GM12891 (cell line): ENCODE measurements around the gene GCK.

Experiments used
- DNase-seq: peaks from one replicate; pipeline ENCODE4 v3.0.0; 2011; ENCODE audit warnings: low spot score; ENCODE audit not compliant: insufficient read length
- FAIRE-seq: peaks from 2 replicates; lab custom pipeline; 2011; peaks lifted over from hg19 to GRCh38; lab: Jason Lieb, UNC
- PAX5 ChIP-seq: IDR thresholded peaks from 2 replicates; pipeline ENCODE4 v1.6.1; 2011; ENCODE audit warnings: low read length, moderate library complexity, mild to moderate bottlenecking; ENCODE audit not compliant: insufficient read depth, severe bottlenecking
- POLR2A ChIP-seq: IDR thresholded peaks from 2 replicates; pipeline ENCODE4 v1.6.1; 2011; ENCODE audit warnings: low read depth, low read length, control low read depth
- POLR2AphosphoS5 ChIP-seq: IDR thresholded peaks from 2 replicates; pipeline ENCODE4 v1.6.1; 2011; ENCODE audit warnings: low read depth, low read length, control low read depth
- POU2F2 ChIP-seq: IDR thresholded peaks from 2 replicates; pipeline ENCODE4 v1.6.1; 2011; ENCODE audit warnings: low read depth, mild to moderate bottlenecking, control low read depth, low read length, moderate library complexity
- SPI1 ChIP-seq: IDR thresholded peaks from 2 replicates; pipeline ENCODE4 v1.6.1; 2011; ENCODE audit warnings: low read depth, low read length, control low read depth
- TAF1 ChIP-seq: IDR thresholded peaks from 2 replicates; pipeline ENCODE4 v1.6.1; 2011; ENCODE audit warnings: low read depth, low read length, control low read depth

The GCK gene

DNA sequence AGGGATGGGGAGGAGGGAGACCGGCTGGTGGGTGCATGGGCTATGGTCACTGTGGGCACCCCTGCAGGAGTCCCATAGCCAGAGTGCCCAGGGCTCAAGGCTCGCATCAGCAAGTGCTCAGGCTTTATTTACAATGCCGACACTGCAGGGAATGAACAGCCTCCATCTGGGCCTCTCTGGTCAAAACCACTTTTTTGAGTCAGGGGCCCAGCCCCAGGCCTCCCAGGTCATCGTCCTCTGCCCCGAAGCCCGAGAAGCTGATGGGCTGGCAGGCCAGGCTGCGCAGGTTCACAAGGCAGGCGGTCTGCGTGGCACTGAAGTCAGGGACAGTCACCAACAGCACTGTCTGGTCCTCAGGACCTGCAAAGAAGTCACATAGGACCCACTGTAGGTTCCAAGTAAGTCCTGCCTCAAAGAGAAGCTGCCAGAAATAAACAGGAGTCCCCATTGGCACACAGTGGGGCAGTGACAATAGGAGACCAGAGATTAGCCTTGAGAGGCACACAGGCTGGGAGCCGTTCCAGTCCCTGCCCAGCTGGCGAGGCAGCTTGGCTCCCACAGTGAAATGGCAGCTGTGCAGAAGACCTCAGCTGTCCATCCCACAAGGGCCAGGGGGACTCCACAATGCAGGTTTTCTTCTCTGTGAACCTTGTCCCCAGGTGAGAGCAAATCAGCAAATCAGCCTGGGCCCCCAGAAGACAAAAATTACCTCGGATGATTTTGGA, 74.5 kb downstream of the GCK start:
- FAIRE-seq (no peak), DNase-seq (no peak)
- no peak for TF ChIP-seq SPI1
- no peak for TF ChIP-seq TAF1
- TF ChIP-seq PAX5, result no peak
- no peak for TF ChIP-seq POLR2AphosphoS5
- TF ChIP-seq POU2F2, result no peak
- no peak for TF ChIP-seq POLR2A

DNA sequence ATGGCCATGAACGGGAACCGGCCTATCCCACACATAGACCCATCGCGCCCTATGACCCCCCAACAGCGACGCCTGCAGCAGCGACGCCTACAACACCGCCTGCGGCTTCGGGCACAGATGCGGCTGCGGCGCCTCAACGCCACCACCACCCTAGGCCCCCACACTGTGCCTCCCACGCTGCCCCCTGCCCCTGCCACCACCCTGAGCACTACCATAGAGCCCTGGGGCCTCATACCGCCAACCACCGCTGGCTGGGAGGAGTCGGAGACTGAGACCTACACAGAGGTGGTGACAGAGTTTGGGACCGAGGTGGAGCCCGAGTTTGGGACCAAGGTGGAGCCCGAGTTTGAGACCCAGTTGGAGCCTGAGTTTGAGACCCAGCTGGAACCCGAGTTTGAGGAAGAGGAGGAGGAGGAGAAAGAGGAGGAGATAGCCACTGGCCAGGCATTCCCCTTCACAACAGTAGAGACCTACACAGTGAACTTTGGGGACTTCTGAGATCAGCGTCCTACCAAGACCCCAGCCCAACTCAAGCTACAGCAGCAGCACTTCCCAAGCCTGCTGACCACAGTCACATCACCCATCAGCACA, 75.4 kb downstream of the GCK start:
- DNase-seq (no peak), FAIRE-seq (no peak)
- no peak for TF ChIP-seq POLR2AphosphoS5
- no peak for TF ChIP-seq POU2F2
- TF ChIP-seq POLR2A, result no peak
- TF ChIP-seq TAF1, result no peak
- no peak for TF ChIP-seq PAX5
- TF ChIP-seq SPI1, result no peak

DNA sequence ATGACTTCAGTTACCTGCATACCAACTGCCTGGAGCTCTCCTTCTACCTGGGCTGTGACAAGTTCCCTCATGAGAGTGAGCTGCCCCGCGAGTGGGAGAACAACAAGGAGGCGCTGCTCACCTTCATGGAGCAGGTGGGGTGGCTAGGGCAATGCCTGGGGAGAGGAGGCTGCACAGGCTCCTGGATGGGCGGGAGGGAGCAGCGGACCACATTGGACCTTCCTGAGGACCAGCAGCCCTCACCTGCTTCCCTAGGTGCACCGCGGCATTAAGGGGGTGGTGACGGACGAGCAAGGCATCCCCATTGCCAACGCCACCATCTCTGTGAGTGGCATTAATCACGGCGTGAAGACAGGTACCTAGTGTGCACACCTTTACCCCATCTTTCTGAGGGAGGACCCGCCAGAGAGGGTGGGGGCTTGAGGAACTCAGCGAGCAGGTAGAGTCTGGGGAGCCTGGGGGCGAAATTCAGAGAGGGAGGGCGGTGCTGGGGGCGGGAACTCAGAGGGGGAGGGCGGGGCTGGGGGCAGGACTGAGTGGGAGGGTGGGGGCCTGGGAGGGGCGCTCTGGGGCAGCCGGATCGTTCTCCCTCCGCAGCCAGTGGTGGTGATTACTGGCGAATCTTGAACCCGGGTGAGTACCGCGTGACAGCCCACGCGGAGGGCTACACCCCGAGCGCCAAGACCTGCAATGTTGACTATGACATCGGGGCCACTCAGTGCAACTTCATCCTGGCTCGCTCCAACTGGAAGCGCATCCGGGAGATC, 76.1 kb downstream of the GCK start:
- FAIRE-seq (no peak), DNase-seq (no peak)
- TF ChIP-seq POU2F2, result no peak
- no peak for TF ChIP-seq TAF1
- TF ChIP-seq PAX5, result no peak
- no peak for TF ChIP-seq SPI1

DNA sequence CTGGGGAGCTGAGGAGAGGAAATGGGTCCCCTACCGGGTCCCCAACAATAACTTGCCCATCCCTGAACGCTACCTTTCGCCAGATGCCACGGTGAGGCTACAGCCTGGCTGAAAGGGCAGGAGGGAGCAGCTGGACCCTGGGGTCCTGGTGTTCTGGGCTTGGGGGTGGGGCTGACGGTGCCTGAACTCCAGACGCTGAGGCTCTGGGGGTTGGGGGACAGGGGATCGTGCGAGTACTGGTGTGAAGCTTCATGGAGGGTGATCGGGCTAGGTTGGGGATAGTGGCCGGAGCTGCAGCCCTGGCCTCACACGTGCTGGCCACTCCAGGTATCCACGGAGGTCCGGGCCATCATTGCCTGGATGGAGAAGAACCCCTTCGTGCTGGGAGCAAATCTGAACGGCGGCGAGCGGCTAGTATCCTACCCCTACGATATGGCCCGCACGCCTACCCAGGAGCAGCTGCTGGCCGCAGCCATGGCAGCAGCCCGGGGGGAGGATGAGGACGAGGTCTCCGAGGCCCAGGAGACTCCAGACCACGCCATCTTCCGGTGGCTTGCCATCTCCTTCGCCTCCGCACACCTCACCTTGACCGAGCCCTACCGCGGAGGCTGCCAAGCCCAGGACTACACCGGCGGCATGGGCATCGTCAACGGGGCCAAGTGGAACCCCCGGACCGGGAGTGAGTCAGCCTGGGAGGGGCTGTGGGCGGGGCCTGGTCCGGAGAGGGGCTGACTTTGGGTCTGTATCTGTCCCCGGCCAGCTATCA, 76.8 kb downstream of the GCK start:
- FAIRE-seq, result no peak
- TF ChIP-seq PAX5 (no peak), POLR2AphosphoS5 (no peak), POU2F2 (no peak), POLR2A (no peak), TAF1 (no peak), SPI1 (no peak)

DNA sequence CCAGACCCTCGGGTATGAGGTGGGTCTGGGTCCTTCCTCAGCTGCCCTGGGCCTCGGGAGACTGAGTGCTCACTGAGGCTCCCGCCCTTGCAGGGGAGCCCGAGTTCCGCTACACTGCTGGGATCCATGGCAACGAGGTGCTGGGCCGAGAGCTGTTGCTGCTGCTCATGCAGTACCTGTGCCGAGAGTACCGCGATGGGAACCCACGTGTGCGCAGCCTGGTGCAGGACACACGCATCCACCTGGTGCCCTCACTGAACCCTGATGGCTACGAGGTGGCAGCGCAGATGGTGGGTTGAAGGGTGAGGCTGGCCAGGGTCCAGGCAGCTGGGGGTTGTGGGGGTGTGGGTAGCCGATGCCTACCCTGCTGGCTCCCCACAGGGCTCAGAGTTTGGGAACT, 77.5 kb downstream of the GCK start:
- TF ChIP-seq TAF1 (no peak), POLR2AphosphoS5 (no peak), PAX5 (no peak), SPI1 (no peak), POU2F2 (no peak), POLR2A (no peak)
- DNase-seq, result no peak
- FAIRE-seq, result no peak

More for the DNA sequence above, 76.8 kb downstream of the GCK start:
- no peak for DNase-seq

DNA sequence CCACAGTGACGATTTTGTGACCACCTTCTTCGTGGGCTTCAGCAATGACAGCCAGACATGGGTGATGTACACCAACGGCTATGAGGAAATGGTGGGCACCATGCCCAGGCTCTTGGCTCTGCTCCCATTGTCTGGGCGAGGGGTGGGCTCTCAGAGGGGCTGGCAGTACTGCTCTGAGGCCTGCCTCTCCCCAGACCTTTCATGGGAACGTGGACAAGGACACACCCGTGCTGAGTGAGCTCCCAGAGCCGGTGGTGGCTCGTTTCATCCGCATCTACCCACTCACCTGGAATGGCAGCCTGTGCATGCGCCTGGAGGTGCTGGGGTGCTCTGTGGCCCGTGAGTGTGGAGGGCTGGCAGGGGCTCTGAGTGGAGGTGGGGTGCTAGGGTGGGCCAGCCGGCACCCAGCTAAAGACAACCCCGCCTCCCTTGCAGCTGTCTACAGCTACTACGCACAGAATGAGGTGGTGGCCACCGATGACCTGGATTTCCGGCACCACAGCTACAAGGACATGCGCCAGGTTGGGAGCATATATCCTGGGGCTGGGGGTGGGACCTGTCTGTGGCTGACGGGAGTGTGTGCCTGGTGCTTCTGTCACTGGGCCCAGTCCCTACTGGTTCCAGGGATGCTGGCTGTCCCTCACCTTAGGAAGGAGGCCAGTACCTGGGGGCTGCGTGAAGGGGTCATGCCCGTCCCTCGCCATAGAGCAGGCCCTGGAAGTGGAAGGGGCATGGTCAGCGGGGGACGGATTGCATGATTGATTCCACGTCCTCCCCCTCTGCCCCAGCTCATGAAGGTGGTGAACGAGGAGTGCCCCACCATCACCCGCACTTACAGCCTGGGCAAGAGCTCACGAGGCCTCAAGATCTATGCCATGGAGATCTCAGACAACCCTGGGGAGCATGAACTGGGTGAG, 78.3 kb downstream of the GCK start:
- FAIRE-seq, result no peak
- no peak for DNase-seq
- TF ChIP-seq POLR2AphosphoS5, result no peak
- TF ChIP-seq POU2F2, result no peak
- TF ChIP-seq SPI1, result no peak
- TF ChIP-seq PAX5, result no peak
- no peak for TF ChIP-seq TAF1
- TF ChIP-seq POLR2A, result no peak

DNA sequence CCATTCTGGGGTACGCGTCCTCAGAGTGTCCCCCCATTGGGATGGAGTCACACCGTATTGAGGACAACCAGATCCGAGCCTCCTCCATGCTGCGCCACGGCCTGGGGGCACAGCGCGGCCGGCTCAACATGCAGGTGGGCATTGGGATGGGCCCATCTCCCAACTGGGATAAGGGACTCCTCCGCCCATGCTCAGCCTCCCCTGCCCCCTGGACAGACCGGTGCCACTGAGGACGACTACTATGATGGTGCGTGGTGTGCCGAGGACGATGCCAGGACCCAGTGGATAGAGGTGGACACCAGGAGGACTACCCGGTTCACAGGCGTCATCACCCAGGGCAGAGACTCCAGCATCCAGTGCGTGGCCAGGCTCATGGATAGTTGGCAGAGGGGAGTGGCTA, 79.2 kb downstream of the GCK start:
- FAIRE-seq (no peak), DNase-seq (no peak)
- TF ChIP-seq SPI1, result no peak

DNA sequence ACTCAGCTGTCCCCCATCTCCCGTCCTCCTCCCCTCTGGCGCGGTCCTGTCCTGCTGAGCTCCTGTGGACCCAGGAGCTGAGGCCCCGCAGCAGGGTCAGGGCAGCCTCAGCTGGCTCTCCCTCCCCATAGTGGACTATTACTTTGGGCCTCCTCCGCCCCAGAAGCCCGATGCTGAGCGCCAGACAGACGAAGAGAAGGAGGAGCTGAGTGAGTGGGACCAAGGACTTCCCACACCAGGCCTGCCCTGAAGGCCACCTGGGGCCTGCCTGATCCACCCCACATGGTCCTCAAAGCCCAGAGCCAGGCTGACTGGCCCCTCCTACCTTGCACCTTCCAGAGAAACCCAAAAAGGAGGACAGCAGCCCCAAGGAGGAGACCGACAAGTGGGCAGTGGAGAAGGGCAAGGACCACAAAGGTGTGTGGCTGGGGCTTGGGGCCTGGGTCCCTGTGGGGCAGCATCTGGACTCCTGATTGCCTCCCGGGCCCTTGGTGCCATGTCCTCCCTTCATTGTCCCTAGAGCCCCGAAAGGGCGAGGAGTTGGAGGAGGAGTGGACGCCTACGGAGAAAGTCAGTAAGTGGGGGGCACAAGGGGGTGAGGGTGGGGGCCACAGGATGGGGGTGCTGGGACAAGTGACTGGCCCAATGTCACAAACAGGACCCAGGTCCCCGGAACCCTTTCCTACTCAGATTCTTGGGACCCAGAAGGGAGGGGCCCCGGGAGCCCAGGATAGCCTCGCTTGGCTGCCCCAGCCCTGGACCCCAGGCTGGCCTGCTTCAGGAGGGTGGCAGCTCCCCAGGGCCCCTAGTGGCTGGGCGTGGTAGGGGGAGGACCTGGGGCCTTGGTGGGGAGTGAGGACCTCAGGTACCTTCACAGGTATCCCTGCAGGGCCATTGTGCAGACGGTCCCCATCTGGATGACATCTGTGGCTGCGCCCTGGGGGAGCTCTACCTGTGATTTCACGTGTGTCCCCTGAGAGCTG, 80.2 kb downstream of the GCK start:
- DNase-seq (no peak), FAIRE-seq (no peak)
- TF ChIP-seq POLR2A (no peak), POU2F2 (no peak)
